Coronary artery (tissue), 2 donors: ENCODE data around the gene LUC7L.
"Not testable (repeated sequence)": the region's sequence is repeated elsewhere in the genome, so short reads cannot be mapped to it uniquely, and the experiment has no call there.

Experiments used
- DNase-seq: peaks from one replicate; pipeline ENCODE4 v3.0.0-alpha.2; 2017; ENCODE audit warnings: low spot score
- H3K27ac ChIP-seq, 2 donors: fragments of 200-600 bp; sonication (generic); one replicate each; pipeline ENCODE4 v1.5.1; 2016 to 2019
- H3K4me3 ChIP-seq: fragments of 200-600 bp; sonication (generic); 2 replicates; pipeline ENCODE4 v1.5.1; 2016; ENCODE audit warnings: mild to moderate bottlenecking, moderate library complexity
- CTCF ChIP-seq: fragments of 200-600 bp; sonication (generic); IDR thresholded peaks from one replicate; pipeline ENCODE4 v1.5.1; 2019; ENCODE audit warnings: antibody characterized with exemption

LUC7L gene

GRCh38 chr16:177981-178667, 51.1 kb downstream of the LUC7L start:
- Histone ChIP-seq H3K4me3 (no peak overlapping the region), H3K27ac (no peak overlapping the region)
- DNase-seq: no peak
- no peak for TF ChIP-seq CTCF

DNA sequence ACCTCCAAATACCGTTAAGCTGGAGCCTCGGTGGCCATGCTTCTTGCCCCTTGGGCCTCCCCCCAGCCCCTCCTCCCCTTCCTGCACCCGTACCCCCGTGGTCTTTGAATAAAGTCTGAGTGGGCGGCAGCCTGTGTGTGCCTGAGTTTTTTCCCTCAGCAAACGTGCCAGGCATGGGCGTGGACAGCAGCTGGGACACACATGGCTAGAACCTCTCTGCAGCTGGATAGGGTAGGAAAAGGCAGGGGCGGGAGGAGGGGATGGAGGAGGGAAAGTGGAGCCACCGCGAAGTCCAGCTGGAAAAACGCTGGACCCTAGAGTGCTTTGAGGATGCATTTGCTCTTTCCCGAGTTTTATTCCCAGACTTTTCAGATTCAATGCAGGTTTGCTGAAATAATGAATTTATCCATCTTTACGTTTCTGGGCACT, 51.8 kb downstream of the LUC7L start:
- no peak overlapping the region for H3K4me3 ChIP-seq
- no peak for DNase-seq
- TF ChIP-seq CTCF: no peak
- H3K27ac ChIP-seq: no peak overlapping the region

DNA sequence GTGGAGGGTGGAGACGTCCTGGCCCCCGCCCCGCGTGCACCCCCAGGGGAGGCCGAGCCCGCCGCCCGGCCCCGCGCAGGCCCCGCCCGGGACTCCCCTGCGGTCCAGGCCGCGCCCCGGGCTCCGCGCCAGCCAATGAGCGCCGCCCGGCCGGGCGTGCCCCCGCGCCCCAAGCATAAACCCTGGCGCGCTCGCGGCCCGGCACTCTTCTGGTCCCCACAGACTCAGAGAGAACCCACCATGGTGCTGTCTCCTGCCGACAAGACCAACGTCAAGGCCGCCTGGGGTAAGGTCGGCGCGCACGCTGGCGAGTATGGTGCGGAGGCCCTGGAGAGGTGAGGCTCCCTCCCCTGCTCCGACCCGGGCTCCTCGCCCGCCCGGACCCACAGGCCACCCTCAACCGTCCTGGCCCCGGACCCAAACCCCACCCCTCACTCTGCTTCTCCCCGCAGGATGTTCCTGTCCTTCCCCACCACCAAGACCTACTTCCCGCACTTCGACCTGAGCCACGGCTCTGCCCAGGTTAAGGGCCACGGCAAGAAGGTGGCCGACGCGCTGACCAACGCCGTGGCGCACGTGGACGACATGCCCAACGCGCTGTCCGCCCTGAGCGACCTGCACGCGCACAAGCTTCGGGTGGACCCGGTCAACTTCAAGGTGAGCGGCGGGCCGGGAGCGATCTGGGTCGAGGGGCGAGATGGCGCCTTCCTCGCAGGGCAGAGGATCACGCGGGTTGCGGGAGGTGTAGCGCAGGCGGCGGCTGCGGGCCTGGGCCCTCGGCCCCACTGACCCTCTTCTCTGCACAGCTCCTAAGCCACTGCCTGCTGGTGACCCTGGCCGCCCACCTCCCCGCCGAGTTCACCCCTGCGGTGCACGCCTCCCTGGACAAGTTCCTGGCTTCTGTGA, 52.5 kb downstream of the LUC7L start, which contains the start of gene HBA1:
Gene HBA1 (plus strand): TSS at position 204 of the 906 bp plus-strand sequence. CDS start 37 bp downstream, at position 241.
- not testable (repeated sequence) for H3K27ac ChIP-seq, H3K4me3 ChIP-seq, DNase-seq

GRCh38 chr16:176006-176405, 53.2 kb downstream of the LUC7L start:
- not testable (repeated sequence) for DNase-seq, H3K27ac ChIP-seq, H3K4me3 ChIP-seq

DNA sequence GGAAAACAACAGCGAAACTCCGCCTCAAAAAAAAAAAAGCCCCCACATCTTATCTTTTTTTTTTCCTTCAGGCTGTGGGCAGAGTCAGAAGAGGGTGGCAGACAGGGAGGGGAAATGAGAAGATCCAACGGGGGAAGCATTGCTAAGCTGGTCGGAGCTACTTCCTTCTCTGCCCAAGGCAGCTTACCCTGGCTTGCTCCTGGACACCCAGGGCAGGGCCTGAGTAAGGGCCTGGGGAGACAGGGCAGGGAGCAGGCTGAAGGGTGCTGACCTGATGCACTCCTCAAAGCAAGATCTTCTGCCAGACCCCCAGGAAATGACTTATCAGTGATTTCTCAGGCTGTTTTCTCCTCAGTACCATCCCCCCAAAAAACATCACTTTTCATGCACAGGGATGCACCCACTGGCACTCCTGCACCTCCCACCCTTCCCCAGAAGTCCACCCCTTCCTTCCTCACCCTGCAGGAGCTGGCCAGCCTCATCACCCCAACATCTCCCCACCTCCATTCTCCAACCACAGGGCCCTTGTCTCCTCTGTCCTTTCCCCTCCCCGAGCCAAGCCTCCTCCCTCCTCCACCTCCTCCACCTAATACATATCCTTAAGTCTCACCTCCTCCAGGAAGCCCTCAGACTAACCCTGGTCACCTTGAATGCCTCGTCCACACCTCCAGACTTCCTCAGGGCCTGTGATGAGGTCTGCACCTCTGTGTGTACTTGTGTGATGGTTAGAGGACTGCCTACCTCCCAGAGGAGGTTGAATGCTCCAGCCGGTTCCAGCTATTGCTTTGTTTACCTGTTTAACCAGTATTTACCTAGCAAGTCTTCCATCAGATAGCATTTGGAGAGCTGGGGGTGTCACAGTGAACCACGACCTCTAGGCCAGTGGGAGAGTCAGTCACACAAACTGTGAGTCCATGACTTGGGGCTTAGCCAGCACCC, 54.0 kb downstream of the LUC7L start:
- Histone ChIP-seq H3K27ac (no peak overlapping the region), H3K4me3 (no peak overlapping the region)
- no peak for TF ChIP-seq CTCF
- no peak for DNase-seq

- H3K27ac ChIP-seq, H3K4me3 ChIP-seq, DNase-seq: not testable (repeated sequence)
Observed at GRCh38 chr16:173928-174769, 55.1 kb downstream of the LUC7L start.

DNA sequence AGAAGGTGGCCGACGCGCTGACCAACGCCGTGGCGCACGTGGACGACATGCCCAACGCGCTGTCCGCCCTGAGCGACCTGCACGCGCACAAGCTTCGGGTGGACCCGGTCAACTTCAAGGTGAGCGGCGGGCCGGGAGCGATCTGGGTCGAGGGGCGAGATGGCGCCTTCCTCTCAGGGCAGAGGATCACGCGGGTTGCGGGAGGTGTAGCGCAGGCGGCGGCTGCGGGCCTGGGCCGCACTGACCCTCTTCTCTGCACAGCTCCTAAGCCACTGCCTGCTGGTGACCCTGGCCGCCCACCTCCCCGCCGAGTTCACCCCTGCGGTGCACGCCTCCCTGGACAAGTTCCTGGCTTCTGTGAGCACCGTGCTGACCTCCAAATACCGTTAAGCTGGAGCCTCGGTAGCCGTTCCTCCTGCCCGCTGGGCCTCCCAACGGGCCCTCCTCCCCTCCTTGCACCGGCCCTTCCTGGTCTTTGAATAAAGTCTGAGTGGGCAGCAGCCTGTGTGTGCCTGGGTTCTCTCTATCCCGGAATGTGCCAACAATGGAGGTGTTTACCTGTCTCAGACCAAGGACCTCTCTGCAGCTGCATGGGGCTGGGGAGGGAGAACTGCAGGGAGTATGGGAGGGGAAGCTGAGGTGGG, 55.9 kb downstream of the LUC7L start:
- DNase-seq, H3K27ac ChIP-seq, H3K4me3 ChIP-seq: not testable (repeated sequence)

GRCh38 chr16:172374-172941, 56.8 kb downstream of the LUC7L start, which contains the start of gene HBA2:
HBA2 (plus strand) TSS chr16:172876; CDS start chr16:172913, 37 bp downstream.
- DNase-seq, H3K4me3 ChIP-seq, H3K27ac ChIP-seq: not testable (repeated sequence)
